Stimulated activated CD8-positive, alpha-beta memory T cell treated with anti-CD3 and anti-CD28 coated beads, Interleukin-12 subunit alpha, Interleukin-12 subunit beta, amount 100 ng/mL, for 1 hour (primary cell): ENCODE data around the gene NRXN3.

Experiments
- DNase-seq: peaks from one replicate; pipeline ENCODE4 v3.0.0-alpha.2; 2020; ENCODE audit warnings: low read depth

Gene NRXN3

DNA sequence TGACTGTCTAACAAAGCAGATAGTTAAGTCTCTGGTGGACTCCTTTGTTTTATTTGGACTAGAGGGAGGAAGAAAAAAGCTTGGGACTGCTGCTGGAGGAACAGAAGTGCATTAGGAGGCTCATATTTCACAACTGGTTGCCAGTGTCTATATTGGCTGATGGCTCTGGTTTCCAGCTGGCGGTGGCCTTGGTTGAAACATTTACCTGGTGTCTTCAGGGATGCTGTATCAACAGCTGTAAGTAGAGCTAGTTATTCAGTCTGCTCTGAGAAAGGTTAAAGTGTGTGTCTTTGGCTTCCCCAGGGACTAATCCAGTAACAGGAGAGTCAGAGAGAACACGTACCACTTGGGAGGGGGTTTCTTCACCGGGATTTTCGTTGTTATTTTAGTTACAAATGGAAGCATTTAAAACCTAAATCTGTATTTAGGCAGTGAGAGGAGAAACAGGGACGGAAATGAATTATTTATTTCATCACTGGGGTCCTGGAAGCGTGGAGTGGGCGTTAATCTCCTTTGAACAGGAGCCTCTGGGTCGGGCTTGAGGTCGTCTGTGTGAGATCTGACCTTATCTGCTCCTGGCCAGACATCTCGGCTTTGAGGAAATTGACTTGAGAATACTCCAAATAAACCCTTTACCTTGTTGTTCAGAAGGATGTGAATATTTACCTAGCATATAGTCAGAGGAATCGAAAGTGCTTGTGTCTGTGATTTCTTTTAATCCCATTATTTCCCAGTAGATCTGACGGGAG lies 149.9 kb downstream of the NRXN3 start:
- DNase-seq, result no peak

DNA sequence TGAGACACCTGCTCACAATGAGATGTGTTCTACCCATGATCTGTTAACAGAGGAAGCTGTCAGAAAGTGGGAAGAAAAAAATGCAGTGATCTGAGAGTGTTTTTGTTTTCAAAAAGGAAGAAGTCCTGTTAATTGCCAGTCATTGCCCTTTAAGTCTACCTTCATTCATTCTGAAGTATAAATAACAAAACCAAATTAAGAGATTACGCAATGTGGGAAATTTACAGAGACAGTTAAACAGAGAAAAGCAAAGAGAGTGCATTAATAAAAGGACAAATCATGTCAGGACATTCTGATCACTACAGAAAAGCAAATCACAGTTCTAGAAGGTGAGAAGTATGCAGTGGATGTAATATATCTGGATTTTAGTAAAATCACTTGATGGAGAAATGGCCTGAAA lies 154.2 kb downstream of the NRXN3 start:
- DNase-seq, result no peak

DNA sequence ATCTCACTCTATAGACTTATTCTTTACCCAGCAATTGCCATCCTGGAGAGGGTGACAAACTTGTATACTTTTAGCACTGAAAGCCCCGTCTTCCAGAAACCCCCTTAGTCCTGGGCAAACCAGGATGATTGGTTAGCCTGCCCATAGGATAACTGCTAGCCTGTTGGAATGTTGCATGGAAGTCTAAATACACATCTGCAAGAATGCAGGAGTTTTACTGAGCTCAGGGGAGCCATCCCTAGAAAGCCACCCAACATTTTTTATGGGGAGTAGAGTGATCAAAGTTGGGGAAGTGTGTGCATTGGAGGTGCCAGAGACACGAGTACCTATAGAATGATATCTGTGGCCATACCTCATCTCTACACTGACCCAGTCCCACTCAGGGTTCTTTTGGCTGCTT lies 155.7 kb downstream of the NRXN3 start:
- DNase-seq, result no peak

DNA sequence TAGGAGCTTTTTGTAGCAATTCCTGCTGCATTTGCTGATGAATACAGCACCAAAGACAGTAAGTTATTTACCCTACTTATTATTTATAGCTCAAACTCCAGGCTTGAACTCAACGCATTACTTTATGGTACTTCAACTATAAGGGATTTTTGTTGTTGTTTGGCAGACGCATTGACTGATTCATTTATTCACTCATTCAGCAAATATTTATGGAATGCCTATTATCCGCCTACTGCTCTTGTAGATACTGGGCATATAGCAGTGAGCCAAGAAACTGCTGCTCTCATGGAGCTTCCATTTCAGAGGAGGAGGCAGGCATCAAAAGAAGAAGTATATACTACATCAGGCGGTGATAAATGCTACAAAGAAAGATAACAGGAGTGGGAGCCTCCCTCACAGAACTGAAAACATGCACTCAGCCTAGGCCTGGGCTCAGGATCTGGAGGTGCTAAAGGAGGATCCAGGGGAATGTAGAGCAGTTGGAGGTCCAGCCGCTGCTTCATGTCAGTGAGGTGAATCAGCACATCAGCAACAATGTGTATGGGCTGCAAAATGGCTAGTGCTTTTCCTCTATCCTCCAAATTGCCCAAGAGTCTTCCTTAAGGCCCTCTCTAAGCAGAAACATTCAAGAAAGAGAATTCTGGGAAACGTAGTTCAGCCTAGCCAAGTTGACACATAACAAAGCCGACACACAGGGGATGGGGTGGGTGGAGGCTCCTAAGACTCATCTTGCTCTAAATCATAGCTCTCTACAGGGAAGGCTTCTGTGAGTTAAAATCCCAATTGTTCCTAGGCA lies 157.5 kb downstream of the NRXN3 start:
- no peak for DNase-seq

DNA sequence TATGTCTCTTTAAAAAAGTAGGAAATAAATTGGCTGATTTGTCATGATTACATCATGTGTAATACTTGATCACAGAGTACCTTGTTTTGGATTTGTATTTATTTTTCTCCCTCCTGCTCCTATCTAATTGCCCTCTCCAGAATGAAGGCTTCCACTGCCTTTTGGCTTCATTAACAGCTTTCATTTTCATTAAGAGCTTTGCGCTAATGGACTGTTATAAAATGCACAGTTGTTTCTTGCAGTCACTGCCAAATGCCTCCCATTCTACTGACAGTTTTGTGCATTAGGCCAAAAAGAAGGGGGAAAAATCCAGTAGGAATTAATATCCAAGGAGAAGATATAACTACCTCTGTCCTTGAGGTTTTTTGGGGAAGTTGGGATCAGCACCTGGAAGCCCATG lies 159.2 kb downstream of the NRXN3 start:
- no peak for DNase-seq

DNA sequence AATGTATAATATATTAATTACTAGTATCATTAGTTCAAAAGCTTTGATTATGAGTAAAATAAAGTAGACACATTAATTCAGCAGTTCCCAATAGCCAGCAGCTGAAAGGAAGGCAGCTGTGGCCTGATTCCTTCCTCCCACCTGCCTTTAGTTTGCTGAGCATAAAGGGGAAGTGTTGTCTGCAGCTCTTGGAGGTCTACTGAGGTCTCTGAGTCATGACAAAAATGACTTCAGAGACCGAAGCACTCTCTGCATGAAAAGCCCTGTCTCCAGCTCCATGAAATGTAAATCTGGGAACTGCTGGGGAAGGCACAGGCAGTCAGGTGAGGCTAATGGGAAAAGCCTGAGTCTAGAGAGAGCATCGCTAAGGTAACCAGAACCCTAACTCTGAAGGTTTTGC lies 165.4 kb downstream of the NRXN3 start:
- no peak for DNase-seq

DNA sequence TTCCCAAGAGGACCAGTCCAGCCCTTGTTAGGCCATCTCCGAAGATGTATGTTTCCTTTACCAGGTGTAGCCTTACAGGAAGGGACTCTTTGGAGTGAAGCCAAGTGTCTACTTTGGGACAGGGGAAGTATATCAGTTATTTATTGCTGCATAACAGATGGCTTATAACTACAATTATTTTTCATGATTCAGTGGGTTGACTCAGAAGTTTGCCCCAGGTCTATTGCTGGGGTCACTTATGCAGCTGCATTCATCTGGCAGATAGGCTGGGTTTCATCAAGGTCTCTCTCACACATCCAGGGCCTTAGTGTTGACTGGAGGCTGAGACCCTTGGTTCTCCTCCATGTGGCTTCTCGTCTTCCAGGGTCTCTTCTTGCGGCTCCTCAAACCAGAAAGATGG lies 170.1 kb downstream of the NRXN3 start:
- DNase-seq, result no peak

DNA sequence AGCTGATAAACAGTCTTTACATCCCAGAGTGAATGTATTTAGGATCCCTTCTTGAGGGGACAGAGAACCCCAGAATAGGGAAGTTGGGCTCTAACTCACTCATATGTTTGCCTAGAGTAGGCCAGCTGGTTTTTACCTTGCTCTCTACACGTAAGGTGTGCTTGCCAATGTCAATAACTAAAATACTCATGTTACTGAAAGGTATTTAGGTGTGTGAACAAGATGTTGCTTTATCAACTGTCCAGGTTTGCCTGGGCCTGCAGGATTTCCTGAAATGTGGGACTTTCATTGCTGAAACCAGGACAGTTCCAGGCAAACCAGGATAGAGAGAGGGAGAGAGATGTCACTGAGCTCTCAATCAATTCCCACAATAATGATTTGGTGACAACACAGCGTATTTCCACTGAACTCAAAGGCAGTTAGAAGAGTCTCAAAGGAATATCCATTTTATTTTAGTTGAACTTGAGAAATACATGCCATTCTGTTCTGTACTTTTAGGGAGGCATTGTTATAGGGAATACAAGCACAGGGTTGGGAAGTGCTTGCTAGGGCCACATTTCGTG lies 171.7 kb downstream of the NRXN3 start:
- DNase-seq, result no peak

DNA sequence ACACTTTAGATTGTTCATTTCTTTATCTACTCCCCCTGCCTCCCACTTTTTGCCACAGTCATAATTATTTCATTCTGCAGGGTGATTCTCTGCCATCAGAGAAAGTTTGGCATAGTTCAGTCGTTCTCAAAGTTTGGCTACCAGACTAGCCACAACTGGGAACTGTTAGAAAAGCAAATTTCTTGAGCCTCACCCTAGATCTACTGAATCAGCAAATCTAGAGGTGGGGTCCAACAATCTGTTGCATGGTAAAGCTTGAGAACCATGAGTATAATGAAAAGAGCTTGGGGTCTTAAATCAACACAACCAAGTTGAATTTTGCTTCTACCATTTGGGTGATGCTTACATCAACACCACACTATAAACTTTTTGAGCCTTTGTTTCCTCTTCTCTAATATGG lies 172.7 kb downstream of the NRXN3 start:
- DNase-seq, result no peak

DNA sequence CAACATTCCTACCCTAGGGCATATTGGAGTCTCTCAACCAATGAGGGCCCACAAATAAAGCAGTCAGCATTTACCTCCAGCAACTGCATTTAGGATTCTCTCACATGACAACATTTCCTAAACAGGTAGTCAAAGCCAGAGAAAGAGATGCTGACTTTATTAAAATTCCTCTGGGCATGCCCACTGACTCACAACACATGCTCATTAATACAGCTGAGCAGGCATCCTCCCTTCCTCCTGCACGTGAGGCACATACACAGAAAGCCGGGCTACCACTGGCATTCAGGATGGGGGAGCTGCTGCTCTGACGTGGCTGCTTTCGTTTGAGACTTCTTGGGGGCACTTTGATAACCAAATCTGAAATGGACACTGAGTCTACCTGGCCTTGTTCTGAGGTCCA lies 174.1 kb downstream of the NRXN3 start:
- DNase-seq, result no peak

DNA sequence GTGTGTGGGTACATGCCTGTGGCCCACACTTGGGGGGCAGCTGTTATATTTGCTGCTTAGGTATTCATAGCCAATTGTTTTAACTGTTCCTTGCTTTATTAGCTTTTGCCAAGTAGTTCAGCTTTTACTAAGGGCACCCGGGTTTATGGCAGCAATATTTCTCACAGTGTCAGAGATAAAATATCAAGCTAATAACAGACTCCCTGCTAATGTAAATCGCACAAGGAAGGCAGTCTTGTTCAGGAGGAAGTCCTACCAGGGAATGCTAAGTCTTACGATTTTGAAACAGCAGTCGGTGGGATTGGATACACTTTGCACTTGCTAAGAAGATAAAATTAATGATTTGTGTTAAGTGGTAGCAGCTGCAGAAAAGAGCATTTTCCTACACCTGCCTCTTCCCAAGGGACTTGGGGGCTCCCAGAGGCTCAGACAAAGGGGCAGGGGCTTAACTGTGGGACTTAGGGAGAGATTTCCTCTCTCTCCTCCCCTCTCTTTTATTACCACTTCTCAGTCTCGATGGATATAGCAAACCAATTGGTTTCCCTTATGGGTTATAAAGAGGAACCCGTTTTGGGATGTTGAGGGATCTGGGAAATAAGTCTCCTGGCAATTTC lies 175.1 kb downstream of the NRXN3 start:
- DNase-seq, result no peak

DNA sequence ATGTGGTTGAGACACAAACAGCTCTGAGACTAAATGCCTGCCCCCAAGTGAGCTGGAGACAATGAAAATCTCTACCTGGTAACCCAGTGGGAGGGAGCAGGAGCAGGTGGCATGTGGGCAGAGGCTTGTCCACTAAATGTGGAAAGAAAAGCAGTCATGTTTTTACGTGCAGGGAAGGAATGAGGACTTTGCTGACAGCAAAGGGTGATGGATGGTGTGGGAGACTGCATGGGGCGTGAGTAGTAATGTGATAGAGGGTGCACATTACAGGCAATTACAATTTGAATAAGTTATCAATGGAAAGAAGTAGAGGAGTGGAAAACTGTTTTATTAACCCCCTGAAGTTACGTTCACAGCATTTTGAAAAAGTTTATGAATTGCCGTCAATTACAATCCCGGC lies 176.6 kb downstream of the NRXN3 start:
- no peak for DNase-seq

DNA sequence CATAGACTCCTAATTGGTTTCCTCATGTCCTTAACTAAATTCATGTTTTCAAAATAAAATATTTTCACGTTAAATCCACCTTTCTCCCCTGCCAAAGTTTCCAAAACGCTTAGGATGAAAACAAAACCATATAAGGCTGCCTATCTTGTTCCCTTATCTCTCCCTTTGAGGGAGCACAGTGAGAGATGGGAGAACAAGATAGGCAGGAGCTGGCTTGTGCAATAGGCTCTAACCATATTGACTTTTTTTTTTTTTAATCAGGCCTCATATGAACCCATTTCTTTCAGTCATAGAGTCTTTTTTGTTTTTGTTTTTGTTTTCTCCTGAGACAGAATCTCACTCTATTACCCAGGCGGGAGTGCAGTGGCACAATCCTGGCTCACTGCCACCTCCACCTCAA lies 184.9 kb downstream of the NRXN3 start:
- no peak for DNase-seq

DNA sequence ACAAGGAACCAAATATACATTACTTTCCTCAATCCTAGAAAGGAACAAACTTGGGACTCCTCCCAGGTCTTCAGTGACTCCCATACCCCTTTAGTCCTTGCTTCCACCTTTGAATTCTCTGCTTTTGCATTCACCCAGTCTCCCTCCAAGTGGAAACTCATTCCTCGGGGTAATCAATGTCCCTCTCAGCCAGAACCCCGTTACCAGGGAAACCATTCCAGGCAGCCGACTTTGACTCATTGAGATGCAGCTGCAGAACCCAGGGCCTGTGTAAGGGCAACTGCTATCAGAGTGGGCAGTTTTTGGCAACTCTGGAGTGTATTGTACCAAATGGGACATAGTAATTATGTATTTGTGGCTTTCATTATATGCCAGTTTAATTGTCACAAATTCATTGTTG lies 186.2 kb downstream of the NRXN3 start:
- DNase-seq, result no peak

DNA sequence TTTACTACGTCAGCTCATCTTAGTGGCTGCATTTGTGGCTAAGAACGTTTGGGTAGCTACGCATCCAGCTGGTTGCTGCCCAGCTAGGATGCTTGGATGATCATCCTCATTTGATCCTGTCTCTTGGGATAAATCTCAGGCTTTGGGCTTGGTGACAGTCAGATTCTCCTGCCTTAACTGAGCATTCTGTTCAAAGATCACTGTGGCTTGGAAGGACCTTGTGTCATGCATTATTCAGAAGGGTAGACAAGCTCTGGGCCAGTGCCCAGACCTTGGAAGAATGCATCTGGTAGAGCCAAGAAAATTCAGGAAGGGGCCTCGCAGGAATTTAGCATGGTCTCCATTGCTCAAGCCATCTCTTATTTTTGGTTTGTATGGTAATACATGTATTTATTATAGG lies 188.4 kb downstream of the NRXN3 start:
- DNase-seq, result no peak

DNA sequence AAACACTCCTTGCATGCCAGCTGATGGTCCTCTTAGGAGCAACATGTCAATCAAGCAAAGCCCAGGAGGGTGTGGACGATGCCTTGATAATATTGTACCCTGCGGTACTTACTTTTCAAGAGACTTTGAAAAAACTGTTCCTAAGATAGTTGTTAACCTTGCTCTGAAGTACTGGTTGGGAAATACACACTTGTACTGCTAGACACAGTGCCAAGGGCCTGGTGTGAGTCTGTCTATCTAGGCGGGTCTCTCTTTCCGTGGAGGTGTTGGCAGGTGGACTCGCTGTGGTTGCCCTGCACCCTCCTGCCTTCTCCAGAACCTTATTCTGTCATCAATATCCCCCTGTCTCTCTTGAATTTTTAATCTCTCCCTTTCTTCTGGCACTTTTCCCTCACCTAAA lies 189.4 kb downstream of the NRXN3 start:
- no peak for DNase-seq

DNA sequence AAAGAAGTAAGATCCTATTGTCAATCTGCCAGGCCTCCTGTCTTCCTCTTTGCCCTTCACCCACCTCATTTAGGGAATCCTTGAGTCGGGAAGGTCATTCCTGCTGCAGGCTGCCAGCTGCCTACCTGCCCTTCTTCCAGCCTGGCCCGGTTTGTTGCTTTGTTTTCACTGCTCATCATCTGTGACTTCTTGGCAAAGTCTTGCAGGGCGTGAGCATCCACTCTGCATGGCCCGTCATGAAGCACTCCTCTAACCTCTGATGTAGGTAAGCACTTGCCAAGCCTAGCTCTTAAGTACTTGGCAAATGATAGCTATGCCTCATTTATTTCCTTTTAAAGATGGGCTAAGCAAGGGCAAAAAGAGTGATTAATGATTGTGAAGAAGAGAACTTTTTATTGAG lies 192.8 kb downstream of the NRXN3 start:
- no peak for DNase-seq

DNA sequence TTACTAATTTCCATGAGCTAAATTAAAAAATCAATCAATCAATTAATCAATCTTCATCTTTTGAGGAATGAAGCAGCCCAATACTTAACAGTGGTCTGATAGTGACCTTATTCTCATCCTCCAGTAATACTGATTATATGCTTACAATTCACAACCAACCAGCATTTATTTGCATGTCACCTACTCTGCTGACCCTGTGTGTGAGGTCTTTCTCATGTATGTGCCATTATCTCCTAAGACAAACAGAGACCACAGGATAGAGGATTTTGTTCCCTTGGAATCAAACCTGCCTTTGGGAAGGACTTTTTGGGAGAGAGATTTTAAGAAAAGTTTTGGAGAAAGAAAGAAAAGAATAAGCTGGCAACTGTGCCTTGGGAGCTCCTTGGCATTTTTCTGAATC lies 197.2 kb downstream of the NRXN3 start:
- DNase-seq, result no peak

DNA sequence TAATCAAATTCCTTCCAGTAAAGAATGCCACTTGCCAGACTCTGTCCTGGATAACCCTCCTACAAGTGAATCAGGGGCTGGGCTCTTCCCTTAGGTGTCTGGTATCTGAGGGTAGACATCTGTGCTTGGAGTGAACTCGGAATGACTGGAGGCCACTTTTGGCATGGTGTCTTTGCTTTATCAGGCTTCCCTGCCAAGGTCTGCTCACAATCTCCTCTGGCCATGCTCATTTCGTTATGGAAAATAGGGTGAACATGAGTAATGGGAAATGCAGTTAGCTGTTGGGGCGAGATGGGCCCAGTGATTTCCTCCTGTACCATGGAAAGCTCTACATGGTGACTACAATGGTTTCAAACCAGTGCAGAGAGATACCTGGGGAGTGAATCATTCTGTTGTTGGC lies 212.9 kb downstream of the NRXN3 start:
- DNase-seq, result no peak

DNA sequence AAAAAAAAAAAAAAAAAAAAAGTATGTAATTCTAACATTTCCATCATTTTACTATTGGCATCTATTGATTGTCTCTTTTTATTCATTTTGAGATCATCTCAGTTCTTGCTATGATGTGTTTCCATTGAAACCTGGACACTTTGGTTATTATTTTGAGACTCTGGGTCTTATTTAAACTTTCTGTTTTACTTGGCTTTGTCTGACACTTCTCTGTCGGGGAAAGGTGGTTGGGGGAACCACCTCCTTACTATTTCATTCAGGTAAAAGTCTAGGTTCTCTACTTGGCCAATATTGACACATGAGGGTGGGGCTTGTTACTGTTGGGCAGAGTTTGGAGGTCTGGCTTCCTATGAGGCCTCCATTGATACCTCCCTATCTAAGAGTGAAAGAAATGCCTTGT lies 228.0 kb downstream of the NRXN3 start:
- no peak for DNase-seq

DNA sequence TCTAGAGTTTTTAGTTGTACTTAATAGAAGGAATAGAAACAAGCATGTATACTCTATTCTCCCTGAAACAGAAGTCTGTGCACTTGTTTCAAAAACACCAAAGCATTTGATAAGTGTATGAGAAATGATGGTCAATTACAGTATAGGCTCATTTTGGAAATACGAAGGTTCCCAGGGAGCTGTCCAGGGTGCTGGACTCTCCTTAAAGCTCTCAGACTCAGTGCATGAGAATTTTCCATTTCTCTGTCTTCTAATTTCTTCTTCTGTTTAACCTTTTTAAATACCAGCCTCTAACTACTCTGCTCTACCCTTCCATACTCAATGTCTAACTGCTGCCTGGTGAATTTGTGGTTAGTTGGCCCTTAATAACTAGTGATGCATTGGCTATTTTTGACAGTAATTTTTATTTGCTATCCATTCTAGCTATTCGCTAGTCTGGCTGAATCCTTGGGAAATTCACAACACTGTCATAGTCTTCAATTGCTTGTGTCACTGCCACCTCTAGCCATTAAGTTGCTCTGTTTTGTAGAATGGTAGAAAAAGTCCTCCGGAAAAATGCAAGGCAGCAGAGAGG lies 229.2 kb downstream of the NRXN3 start:
- DNase-seq, result no peak

DNA sequence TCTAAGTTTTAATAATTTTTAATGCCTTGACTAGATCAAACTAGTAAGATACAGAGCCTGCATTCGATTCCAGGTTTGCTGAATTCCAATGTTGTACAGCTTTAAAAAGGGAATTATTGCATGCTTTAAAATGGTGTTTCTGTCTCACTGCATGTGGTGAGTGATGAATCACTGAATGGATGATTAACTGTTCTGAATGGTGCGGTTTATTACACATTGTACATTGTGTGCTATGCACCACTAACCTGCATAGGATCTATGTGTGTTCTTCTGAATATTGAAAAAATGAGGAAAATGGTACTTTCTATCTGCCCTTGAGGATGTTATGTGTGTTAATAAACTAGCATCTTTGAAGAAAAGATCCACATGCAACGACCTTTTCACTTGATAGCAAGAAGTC lies 231.7 kb downstream of the NRXN3 start:
- no peak for DNase-seq
